GM21723 (cell line): Measurements from ENCODE around the gene RBM10.

ENCODE experiments used
- ATAC-seq: cut with Tn5 transposase; IDR thresholded peaks from one replicate; pipeline ENCODE4 v1.9.1; 2021; ENCODE audit warnings: mild to moderate bottlenecking, moderate library complexity; ENCODE audit not compliant: unreplicated experiment

Gene RBM10

DNA sequence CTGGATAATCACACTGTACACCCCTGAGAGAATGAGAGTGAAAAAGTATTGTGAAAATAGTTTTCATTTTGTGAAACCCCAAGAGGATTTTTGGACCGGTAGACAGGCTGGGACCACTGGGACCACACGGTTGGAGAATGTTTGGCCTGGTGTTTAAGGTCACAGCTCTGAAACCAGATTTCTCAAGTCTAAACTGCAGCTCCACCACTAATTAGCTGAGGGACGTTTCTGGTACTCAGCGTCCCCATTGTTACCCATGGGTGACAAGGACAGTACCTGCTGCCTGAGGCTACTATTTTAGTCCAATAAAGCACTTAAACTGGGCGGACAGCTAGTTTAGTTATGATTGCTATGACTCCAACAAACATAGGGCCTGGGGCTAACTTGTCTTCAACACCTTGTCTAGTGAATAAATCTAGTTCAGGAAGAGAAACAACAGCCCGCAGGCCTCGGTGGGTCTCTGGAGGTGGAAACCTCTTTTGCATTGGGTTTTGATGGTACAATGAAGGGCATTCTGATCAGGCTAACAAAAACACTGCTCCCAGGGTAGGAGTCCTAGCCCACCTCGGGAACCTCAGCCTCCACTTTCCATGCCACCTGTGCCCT lies 87.3 kb downstream of the RBM10 start:
- ATAC-seq: no peak

DNA sequence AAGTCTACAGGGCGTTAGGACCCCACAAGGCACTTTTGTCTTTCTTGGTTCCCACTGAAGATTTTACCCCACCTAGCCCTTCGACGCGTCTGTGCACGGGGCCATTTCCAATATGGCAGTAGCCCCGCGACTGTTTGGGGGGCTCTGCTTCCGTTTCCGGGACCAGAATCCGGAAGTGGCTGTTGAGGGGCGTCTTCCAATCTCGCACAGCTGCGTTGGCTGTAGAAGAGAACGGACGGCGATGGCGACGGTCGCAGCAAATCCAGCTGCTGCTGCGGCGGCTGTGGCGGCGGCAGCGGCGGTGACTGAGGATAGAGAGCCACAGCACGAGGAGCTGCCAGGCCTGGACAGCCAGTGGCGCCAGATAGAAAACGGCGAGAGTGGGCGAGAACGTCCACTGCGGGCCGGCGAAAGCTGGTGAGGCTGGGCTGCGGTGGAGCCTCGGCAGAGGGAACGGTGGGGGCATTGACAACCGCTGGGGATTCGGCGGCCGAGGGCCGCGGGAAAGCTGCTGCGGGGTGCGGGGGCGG lies 87.8 kb downstream of the RBM10 start, which contains the start of gene USP11:
Gene USP11, plus strand, starts transcription at position 207 of the 530 bp plus-strand sequence. Its CDS starts 35 bp downstream, at position 242.
- peak; percentile 24 for ATAC-seq

DNA sequence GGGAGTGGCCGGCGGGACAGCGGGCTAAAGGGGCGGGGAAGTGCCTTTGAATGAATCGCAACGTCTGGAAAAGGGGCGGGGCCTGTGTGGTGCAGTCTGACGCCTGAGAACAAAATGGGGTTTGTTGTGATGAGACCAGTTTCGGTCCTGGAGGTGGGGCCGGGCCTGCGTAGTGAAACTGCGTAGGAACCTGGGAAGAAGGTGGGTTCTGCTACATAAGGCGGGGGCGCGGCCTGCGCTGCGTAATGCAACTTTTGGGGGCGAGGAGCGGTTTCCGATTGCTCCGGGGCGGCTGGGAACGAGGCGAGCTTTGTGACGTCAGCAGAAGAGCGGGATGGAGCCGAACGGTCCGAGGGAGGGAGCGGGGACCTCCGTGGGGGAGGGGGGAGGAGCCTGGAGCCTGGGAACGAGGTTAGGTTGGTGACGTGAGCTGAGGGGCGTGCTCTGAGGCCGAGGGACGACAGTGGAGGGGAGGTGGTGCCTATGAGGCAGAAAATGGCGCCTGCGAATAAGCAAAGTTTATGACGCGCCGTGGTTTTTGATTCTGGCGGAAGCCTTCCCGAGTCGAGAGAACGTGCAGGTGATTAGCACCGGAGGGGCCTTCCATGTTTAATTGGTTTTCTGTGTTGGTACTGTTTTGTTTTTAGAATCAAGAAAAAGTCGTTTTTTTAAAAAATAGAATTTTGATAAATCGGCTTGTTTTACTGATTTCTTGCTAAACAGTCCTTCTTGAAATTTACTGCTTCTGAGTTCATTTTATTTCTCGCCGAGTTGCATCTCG lies 88.5 kb downstream of the RBM10 start:
- peak; percentile 87 for ATAC-seq

DNA sequence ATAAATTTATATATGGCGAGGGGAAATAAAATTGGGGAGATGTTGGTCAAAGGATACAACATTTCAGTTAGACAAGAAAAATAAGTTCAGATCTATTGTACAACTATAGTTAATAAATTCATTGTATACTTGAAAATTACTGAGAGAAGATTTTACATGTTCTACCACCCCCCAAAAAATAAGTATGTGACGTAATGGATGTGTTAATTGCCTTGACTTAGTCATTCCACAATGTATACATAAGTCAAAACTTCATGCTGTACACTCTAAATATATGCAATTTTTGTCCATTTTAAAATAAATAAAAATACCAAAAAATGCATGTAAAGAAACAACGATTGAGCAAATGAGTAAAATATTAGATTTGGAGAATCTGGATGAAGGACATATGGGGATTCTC lies 89.6 kb downstream of the RBM10 start:
- ATAC-seq: no peak

DNA sequence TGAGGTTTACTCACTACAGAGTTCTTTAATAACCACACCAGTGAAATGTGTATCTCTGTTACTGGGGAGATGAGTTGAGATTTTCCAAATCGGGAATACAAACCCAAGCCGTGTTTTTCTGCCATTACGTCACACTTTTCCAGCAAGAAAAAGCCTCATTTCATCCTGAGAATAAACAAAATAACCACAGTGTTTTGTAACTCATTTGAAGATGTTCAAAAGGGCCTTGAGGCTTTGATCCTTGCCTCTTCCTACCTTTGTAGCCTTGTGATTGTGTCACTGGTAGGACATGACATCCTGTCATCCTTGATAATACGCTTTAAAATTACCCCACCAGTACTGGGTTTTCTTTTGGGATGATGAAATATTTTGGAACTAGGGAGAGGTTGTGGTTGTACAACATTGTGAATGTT lies 90.7 kb downstream of the RBM10 start:
- no peak for ATAC-seq
